Activated gamma-delta T cell treated with anti-CD3 and anti-CD28 coated beads, Interleukin-2, amount 50 U/mL, for 16 hours (primary cell): Measurements from ENCODE around the gene EPDR1.

ENCODE experiments used
- DNase-seq: peaks from one replicate; pipeline ENCODE4 v3.0.0-alpha.2; 2020; ENCODE audit warnings: low read depth

The EPDR1 gene

GRCh38 chr7:37981664-37982063 lies 61.2 kb downstream of the EPDR1 start:
- no peak for DNase-seq

- DNase-seq: no peak
Measured at GRCh38 chr7:37982423-37982822, 62.0 kb downstream of the EPDR1 start.

GRCh38 chr7:37984750-37985390 lies 64.4 kb downstream of the EPDR1 start:
- DNase-seq: no peak

GRCh38 chr7:37986908-37987330 lies 66.5 kb downstream of the EPDR1 start:
- no peak for DNase-seq

- no peak for DNase-seq
Measured at GRCh38 chr7:37987732-37988131, 67.3 kb downstream of the EPDR1 start.

- DNase-seq: no peak
Measured at GRCh38 chr7:37988721-37989650, 68.5 kb downstream of the EPDR1 start.

GRCh38 chr7:37990337-37990736 lies 69.9 kb downstream of the EPDR1 start:
- DNase-seq: no peak

- DNase-seq: no peak
Measured at GRCh38 chr7:37993060-37993501, 72.6 kb downstream of the EPDR1 start.

- no peak for DNase-seq
Measured at GRCh38 chr7:37999673-38000072, 79.2 kb downstream of the EPDR1 start.

GRCh38 chr7:38000272-38000671 lies 79.8 kb downstream of the EPDR1 start:
- DNase-seq: no peak
